GM12891 (cell line): ENCODE measurements around the gene FRYL.

Experiments
- POLR2A ChIP-seq: IDR thresholded peaks from 2 replicates; pipeline ENCODE4 v1.6.1; 2011; ENCODE audit warnings: low read depth, low read length, control low read depth
- POLR2AphosphoS5 ChIP-seq: IDR thresholded peaks from 2 replicates; pipeline ENCODE4 v1.6.1; 2011; ENCODE audit warnings: low read depth, low read length, control low read depth
- POU2F2 ChIP-seq: IDR thresholded peaks from 2 replicates; pipeline ENCODE4 v1.6.1; 2011; ENCODE audit warnings: low read depth, mild to moderate bottlenecking, control low read depth, low read length, moderate library complexity
- SPI1 ChIP-seq: IDR thresholded peaks from 2 replicates; pipeline ENCODE4 v1.6.1; 2011; ENCODE audit warnings: low read depth, low read length, control low read depth
- TAF1 ChIP-seq: IDR thresholded peaks from 2 replicates; pipeline ENCODE4 v1.6.1; 2011; ENCODE audit warnings: low read depth, low read length, control low read depth

DNA sequence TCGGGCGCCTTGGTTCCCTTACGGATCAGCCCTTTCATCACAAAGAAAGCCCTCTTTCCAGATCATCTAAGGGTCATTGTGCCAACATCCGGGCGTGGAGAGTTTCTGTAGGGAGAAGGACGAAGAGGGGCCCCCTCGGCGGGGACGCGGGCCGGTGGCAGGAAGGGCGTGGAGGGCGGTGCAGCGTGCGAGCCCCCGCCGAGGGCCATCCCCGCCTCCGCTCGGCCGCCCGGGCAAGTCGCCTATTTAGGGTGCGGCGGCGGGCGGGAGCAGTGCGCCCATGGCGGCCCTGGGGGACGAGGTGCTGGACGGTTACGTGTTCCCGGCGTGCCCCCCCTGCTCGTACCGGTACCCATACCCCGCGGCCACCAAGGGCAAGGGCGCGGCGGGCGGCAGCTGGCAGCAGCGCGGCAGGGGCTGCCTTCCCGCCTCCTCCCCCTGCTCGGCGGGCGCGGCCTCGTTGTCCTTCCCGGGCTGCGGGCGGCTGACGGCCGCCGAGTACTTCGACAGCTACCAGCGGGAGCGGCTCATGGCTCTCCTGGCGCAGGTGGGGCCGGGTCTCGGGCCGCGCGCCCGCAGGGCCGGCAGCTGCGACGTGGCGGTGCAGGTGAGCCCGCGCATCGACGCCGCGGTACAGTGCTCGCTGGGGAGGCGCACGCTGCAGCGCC lies 289.9 kb downstream of the FRYL start, which contains the start of gene ZAR1:
- no peak for TF ChIP-seq TAF1
- no peak for TF ChIP-seq POLR2A
- no peak for TF ChIP-seq POLR2AphosphoS5
- TF ChIP-seq SPI1 = no peak
- no peak for TF ChIP-seq POU2F2
